CD14-positive monocyte (primary cell): ENCODE measurements around the gene RECK. TPM values are rescaled to one million over a fixed set of nuclear protein-coding genes. Genes with fewer than 3 reads are reported as not detected.

ENCODE experiments used
- DNase-seq, 3 donors: peaks; one replicate each; pipeline ENCODE4 v3.0.0-alpha.2; 2011 to 2022
- H2AFZ ChIP-seq: 2 replicates; pipeline ENCODE4 v1.6.0; 2012; ENCODE audit warnings: mild to moderate bottlenecking, low read depth, low read length, inconsistent platforms; ENCODE audit not compliant: insufficient read depth, poor library complexity, severe bottlenecking
- H3K27ac ChIP-seq, 2 donors: 1 replicate in 1 of 2; 2 replicates in 1 of 2; pipeline ENCODE4 v1.5.1; 2012 to 2013; ENCODE audit warnings: low read length in 2 of 2, control low read depth in 1 of 2, inconsistent platforms in 1 of 2, low read depth in 1 of 2, mild to moderate bottlenecking in 1 of 2
- H3K27me3 ChIP-seq, 2 donors: one replicate each; pipeline versions ENCODE4 v1.6.0 to v1.6.1; 2011 to 2013; ENCODE audit warnings: low read length in 2 of 2; ENCODE audit not compliant: control insufficient read depth in 2 of 2, insufficient read depth in 2 of 2
- H3K36me3 ChIP-seq, 2 donors: replicated peaks in 1 of 2; 1 replicate in 1 of 2; 2 replicates in 1 of 2; pipeline versions ENCODE4 v1.5.1 to v1.6.1; 2012 to 2013; ENCODE audit warnings: low read length in 2 of 2, control low read depth in 1 of 2, inconsistent platforms in 1 of 2, mild to moderate bottlenecking in 1 of 2; ENCODE audit not compliant: insufficient read depth in 2 of 2, control insufficient read depth in 1 of 2
- H3K4me1 ChIP-seq, 2 donors: 1 replicate in 1 of 2; 2 replicates in 1 of 2; pipeline versions ENCODE4 v1.5.1 to v1.6.1; 2012 to 2013; ENCODE audit warnings: low read length in 2 of 2, control low read depth in 1 of 2, inconsistent platforms in 1 of 2, mild to moderate bottlenecking in 1 of 2, moderate library complexity in 1 of 2; ENCODE audit not compliant: insufficient read depth in 2 of 2, control insufficient read depth in 1 of 2
- H3K4me2 ChIP-seq: replicated peaks from 2 replicates; pipeline ENCODE3; 2012; ENCODE audit warnings: low read length, moderate library complexity, mild to moderate bottlenecking; ENCODE audit not compliant: poor library complexity, severe bottlenecking; ENCODE audit errors: extremely low read depth
- H3K4me3 ChIP-seq, 3 experiments: fragments of 200-600 bp in 1 of 3; sonication (generic) in 1 of 3; replicated peaks in 1 of 3; 1 replicate in 2 of 3; 2 replicates in 1 of 3; pipeline ENCODE4 v1.5.1; 2011 to 2013; ENCODE audit warnings: low read length in 3 of 3, mild to moderate bottlenecking in 3 of 3, control low read depth in 2 of 3, low read depth in 2 of 3, inconsistent platforms in 1 of 3, moderate library complexity in 1 of 3
- H3K79me2 ChIP-seq: 2 replicates; pipeline ENCODE4 v1.6.0; 2012; ENCODE audit warnings: mild to moderate bottlenecking, control low read depth, inconsistent platforms, low read length, moderate library complexity; ENCODE audit not compliant: insufficient read depth
- H3K9ac ChIP-seq: 2 replicates; pipeline ENCODE4 v1.6.0; 2017; ENCODE audit warnings: low read length, mild to moderate bottlenecking; ENCODE audit not compliant: insufficient read depth, poor library complexity, severe bottlenecking
- H3K9me3 ChIP-seq, 2 donors: replicated peaks in 1 of 2; 1 replicate in 1 of 2; 2 replicates in 1 of 2; pipeline versions ENCODE4 v1.5.1 to v1.6.1; 2012 to 2013; ENCODE audit warnings: low read length in 2 of 2, control low read depth in 1 of 2; ENCODE audit not compliant: control insufficient read depth in 1 of 2, insufficient read depth in 1 of 2
- H4K20me1 ChIP-seq: 2 replicates; pipeline ENCODE4 v1.6.0; 2012; ENCODE audit warnings: mild to moderate bottlenecking, low read length, control low read depth, moderate library complexity; ENCODE audit not compliant: insufficient read depth
- H3K27ac Mint-ChIP-seq, 7 donors: one replicate each; pipeline ENCODE4 v1.8.0; 2020; ENCODE audit warnings: mild to moderate bottlenecking in 7 of 7, mixed read lengths in 7 of 7, moderate library complexity in 6 of 7, inconsistent platforms in 2 of 7
- H3K27me3 Mint-ChIP-seq, 3 donors: one replicate each; pipeline ENCODE4 v1.8.0; 2021 to 2022; ENCODE audit warnings: low read depth in 3 of 3, mild to moderate bottlenecking in 3 of 3, mixed read lengths in 3 of 3, moderate library complexity in 3 of 3, inconsistent platforms in 1 of 3
- H3K36me3 Mint-ChIP-seq, 2 donors: one replicate each; pipeline ENCODE4 v1.8.0; 2020; ENCODE audit warnings: mixed read lengths in 2 of 2, inconsistent platforms in 1 of 2, mild to moderate bottlenecking in 1 of 2
- H3K4me1 Mint-ChIP-seq: one replicate; pipeline ENCODE4 v1.8.0; 2020; ENCODE audit warnings: mild to moderate bottlenecking, mixed read lengths
- H3K4me3 Mint-ChIP-seq, 2 donors: one replicate each; pipeline ENCODE4 v1.8.0; 2020; ENCODE audit warnings: mild to moderate bottlenecking in 2 of 2, mixed read lengths in 2 of 2, moderate library complexity in 1 of 2
- H3K9me3 Mint-ChIP-seq, 7 donors: one replicate each; pipeline ENCODE4 v1.8.0; 2020 to 2022; ENCODE audit warnings: mixed read lengths in 7 of 7, mild to moderate bottlenecking in 6 of 7, moderate library complexity in 6 of 7, inconsistent platforms in 2 of 7
- whole genome bisulfite sequencing: methylation state at CpG from one replicate; pipeline ENCODE4 v1.1.5; 2013; ENCODE audit warnings: missing lambda C conversion rate; ENCODE audit not compliant: insufficient coverage; 5-methylcytosine and 5-hydroxymethylcytosine counted together
- intact Hi-C, 2 donors: fragments of 100-400 bp; cut with micrococcal nuclease; formaldehyde crosslinking; loops; one replicate each; pipeline versions ENCODE4 v1.15.0 to v1.15.1; 2023
- polyA plus RNA-seq, 3 donors: library from polyadenylated mRNA; depleted of rRNA in 1 of 3; unstranded in 2 of 3; stranded (reverse) in 1 of 3; fragments of 300-500 nt in 2 of 3; fragments of >200 nt in 1 of 3; fragmentation: Illumina TruSeq in 2 of 3; gene quantifications; 1 replicate in 2 of 3; 2 replicates in 1 of 3; pipeline ENCODE4 v1.2.3, GENCODE V29; 2012 to 2021
- TF ChIP-seq, protein P1 (sequence below): fragments of 200-600 bp; IDR thresholded peaks from one replicate; pipeline ENCODE4 v1.8.0; 2022; ENCODE audit warnings: antibody characterized with exemption, mild to moderate bottlenecking

Gene RECK
- polyA plus RNA-seq, 3 donors, result 5.0 to 5.2 (median 5.1) TPM

DNA sequence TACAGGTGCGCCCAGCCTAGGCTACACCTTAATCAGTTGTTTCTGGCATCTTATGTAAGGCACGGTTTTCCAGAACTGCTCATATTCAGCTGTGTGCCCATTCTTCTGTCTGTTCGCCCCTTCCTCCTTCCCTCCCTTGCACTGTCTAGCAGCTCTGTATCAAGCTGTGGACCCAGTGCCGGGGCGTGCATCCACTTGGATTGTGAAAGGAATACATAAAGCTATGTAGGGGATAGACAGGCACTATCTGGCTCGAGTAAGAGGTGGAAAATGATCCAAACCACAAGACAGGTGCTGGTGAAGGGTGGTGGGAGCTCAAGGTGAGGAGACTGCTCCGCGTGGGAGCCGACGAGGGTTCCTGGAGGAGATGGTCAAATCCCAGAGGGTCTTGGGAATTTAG, 101.8 kb downstream of the RECK start:
- H3K4me2 ChIP-seq, result peak overlapping the region; percentile 94
- H3K9me3 ChIP-seq, result no peaks in the 10 kb centered on the region
- peaks cover 80% of the 10 kb centered on the region for H3K79me2 ChIP-seq
- WGBS, result 94% methylated on average over 6 of the region's 10 CpGs
- H2AFZ ChIP-seq, result no peak overlapping the region
- H3K4me3 ChIP-seq, result peak overlapping the region in 1 of 3 experiments; percentile 98
- H4K20me1 ChIP-seq, result peaks cover 27% of the 10 kb centered on the region
- H3K27me3 ChIP-seq, result no peaks in the 10 kb centered on the region
- Mint-ChIP-seq H3K9me3 (no peaks in the 10 kb centered on the region), H3K36me3 (peaks cover 23 to 44% of the 10 kb centered on the region in 2 donors), H3K27ac (peak overlapping the region; percentile 95 to 98 (median 98)), H3K27me3 (peaks cover 0 to 3% (median 0%) of the 10 kb centered on the region in 3 donors), H3K4me1 (peaks cover 72% of the 10 kb centered on the region), H3K4me3 (peak overlapping the region; percentile 100)
- intact Hi-C loops, result loop anchor here (5.0 kb wide), 1 partner anchor 36 kb away; no protein-coding TSS in a partner anchor
- TF ChIP-seq, protein P1, sequence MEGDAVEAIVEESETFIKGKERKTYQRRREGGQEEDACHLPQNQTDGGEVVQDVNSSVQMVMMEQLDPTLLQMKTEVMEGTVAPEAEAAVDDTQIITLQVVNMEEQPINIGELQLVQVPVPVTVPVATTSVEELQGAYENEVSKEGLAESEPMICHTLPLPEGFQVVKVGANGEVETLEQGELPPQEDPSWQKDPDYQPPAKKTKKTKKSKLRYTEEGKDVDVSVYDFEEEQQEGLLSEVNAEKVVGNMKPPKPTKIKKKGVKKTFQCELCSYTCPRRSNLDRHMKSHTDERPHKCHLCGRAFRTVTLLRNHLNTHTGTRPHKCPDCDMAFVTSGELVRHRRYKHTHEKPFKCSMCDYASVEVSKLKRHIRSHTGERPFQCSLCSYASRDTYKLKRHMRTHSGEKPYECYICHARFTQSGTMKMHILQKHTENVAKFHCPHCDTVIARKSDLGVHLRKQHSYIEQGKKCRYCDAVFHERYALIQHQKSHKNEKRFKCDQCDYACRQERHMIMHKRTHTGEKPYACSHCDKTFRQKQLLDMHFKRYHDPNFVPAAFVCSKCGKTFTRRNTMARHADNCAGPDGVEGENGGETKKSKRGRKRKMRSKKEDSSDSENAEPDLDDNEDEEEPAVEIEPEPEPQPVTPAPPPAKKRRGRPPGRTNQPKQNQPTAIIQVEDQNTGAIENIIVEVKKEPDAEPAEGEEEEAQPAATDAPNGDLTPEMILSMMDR, result no peak
- H3K9ac ChIP-seq, result peak overlapping the region; percentile 10
- peaks cover 7 to 11% of the 10 kb centered on the region in 2 donors for H3K36me3 ChIP-seq
- H3K27ac ChIP-seq, result peak overlapping the region; percentile 93 to 99
- no peak for DNase-seq
- H3K4me1 ChIP-seq, result peaks cover 73 to 76% of the 10 kb centered on the region in 2 donors

DNA sequence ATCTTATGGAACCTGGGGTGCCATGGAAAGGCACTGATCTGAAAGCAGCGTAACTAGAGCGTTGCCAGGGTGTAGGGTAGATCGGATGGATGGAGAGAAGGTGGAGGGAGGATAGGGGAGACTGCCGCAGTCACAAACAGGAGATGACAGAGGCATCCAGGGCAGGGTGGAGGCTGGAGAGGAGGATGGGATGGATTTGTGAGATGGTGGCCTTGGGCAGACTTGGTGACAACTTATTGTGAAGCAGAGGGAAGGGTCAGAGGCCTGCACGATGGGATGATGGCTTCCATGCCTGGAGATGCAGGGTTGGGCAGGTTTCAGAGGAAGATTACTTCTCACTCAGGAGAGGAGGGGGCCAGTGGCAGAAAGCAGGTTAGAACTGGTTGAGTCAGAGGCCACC, 102.2 kb downstream of the RECK start:
- H3K4me3 ChIP-seq, result peak overlapping the region in 1 of 3 experiments; percentile 98

More for the DNA sequence above, 102.2 kb downstream of the RECK start:
- 94% methylated on average over 5 of the region's 5 CpGs for WGBS
- Histone ChIP-seq H3K4me2 (peak overlapping the region; percentile 94), H3K9me3 (no peaks in the 10 kb centered on the region), H3K79me2 (peaks cover 84% of the 10 kb centered on the region), H3K9ac (peak overlapping the region; percentile 10), H3K27me3 (no peaks in the 10 kb centered on the region), H3K27ac (peak overlapping the region; percentile 93 to 99), H4K20me1 (peaks cover 29% of the 10 kb centered on the region), H3K36me3 (peaks cover 11 to 15% of the 10 kb centered on the region in 2 donors), H2AFZ (no peak overlapping the region), H3K4me1 (peaks cover 77 to 80% of the 10 kb centered on the region in 2 donors)
- H3K4me1 Mint-ChIP-seq, result peaks cover 77% of the 10 kb centered on the region
- H3K27ac Mint-ChIP-seq, result peak overlapping the region; percentile 95 to 98 (median 98)
- peak overlapping the region; percentile 100 for H3K4me3 Mint-ChIP-seq
- intact Hi-C loops, result loop anchor here (5.0 kb wide), 1 partner anchor 37 kb away; no protein-coding TSS in a partner anchor
- H3K27me3 Mint-ChIP-seq, result peaks cover 0 to 3% (median 0%) of the 10 kb centered on the region in 3 donors
- H3K9me3 Mint-ChIP-seq, result no peaks in the 10 kb centered on the region
- peaks cover 27 to 48% of the 10 kb centered on the region in 2 donors for H3K36me3 Mint-ChIP-seq
- no peak for DNase-seq
- TF ChIP-seq, protein P1, result no peak
